HepG2 (cell line): ENCODE data around the gene RABGAP1. TPM values are rescaled to one million over a fixed set of nuclear protein-coding genes. Genes with fewer than 3 reads are reported as not detected.

ENCODE experiments used
- ATAC-seq: fragments of 200-7000 bp; cut with Tn5 transposase; 3 replicates; pipeline ENCODE4 v1.9.1; 2020; ENCODE audit warnings: mild to moderate bottlenecking, moderate library complexity
- BruUV-seq: library from RNA; stranded (reverse); fragments of 400-500 nt; replicated peaks from 2 replicates; lab custom pipeline; 2021; lab: Mats Ljungman, UMichigan
- CTCF ChIA-PET: fragments of 300-600 bp; formaldehyde crosslinking; extraction: SDS; loops from one replicate; lab custom pipeline; 2021; ENCODE audit warnings: low total read pairs, inconsistent platforms, low intra/inter-chr PET ratio; lab: Yijun Ruan, JAX
- POLR2A ChIA-PET: fragments of 350-600 bp; sonication (Branson Sonifier 250); formaldehyde crosslinking; loops from one replicate; lab custom pipeline; 2020; ENCODE audit warnings: antibody characterized with exemption, inconsistent platforms; lab: Yijun Ruan, JAX
- DNase-seq: peaks from one replicate; pipeline ENCODE4 v3.0.0-alpha.2; 2015; ENCODE audit warnings: low spot score
- FAIRE-seq: peaks from 3 replicates; lab custom pipeline; 2011; peaks lifted over from hg19 to GRCh38; lab: Jason Lieb, UNC
- H2AFZ ChIP-seq: one replicate; pipeline ENCODE4 v1.6.1; 2011; ENCODE audit warnings: low read length, inconsistent platforms
- H3K27ac ChIP-seq: fragments of 300-600 bp; 3 replicates; pipeline ENCODE4 v1.8.0; 2011; ENCODE audit warnings: mixed run types, mild to moderate bottlenecking, mixed read lengths, low read length, inconsistent platforms; ENCODE audit not compliant: insufficient read depth; ENCODE audit errors: extremely low read length
- H3K27me3 ChIP-seq, 2 experiments: fragments of 200-600 bp in 1 of 2; 2 replicates in 1 of 2; 3 replicates in 1 of 2; pipeline versions ENCODE4 v1.6.0 to v1.8.0; 2011; ENCODE audit warnings: low read length in 2 of 2, mild to moderate bottlenecking in 2 of 2, moderate library complexity in 2 of 2, inconsistent platforms in 1 of 2; ENCODE audit not compliant: insufficient read depth in 2 of 2, control insufficient read depth in 1 of 2
- H3K36me3 ChIP-seq, 2 experiments: fragments of 200-600 bp in 1 of 2; replicated peaks in 1 of 2; 2 replicates in 1 of 2; 3 replicates in 1 of 2; pipeline versions ENCODE4 v1.5.1 to v1.8.0; 2011; ENCODE audit warnings: low read length in 2 of 2, inconsistent platforms in 1 of 2; ENCODE audit not compliant: insufficient read depth in 2 of 2, control insufficient read depth in 1 of 2
- H3K4me1 ChIP-seq: 2 replicates; pipeline ENCODE4 v1.5.1; 2012; ENCODE audit warnings: low read length, inconsistent platforms; ENCODE audit not compliant: insufficient read depth
- H3K4me2 ChIP-seq: 2 replicates; pipeline ENCODE4 v1.6.0; 2011; ENCODE audit warnings: low read depth, low read length, inconsistent platforms
- H3K4me3 ChIP-seq, 3 experiments: fragments of 200-600 bp in 1 of 3; sonication (generic), shearing (Covaris generic) in 1 of 3; replicated peaks in 1 of 3; 2 replicates each; pipeline ENCODE4 v1.5.1; 2011 to 2016; ENCODE audit warnings: low read length in 3 of 3, inconsistent platforms in 2 of 3, low read depth in 2 of 3, mild to moderate bottlenecking in 2 of 3, control low read depth in 1 of 3, mixed read lengths in 1 of 3; ENCODE audit not compliant: insufficient read depth in 1 of 3
- H3K79me2 ChIP-seq: one replicate; pipeline ENCODE4 v1.6.1; 2011; ENCODE audit warnings: low read length, inconsistent platforms; ENCODE audit not compliant: insufficient read depth
- H3K9ac ChIP-seq: 2 replicates; pipeline ENCODE4 v1.6.0; 2011; ENCODE audit warnings: mild to moderate bottlenecking, low read depth, low read length, inconsistent platforms; ENCODE audit not compliant: insufficient read depth
- H3K9me3 ChIP-seq: 2 replicates; pipeline ENCODE4 v1.5.1; 2012; ENCODE audit warnings: mild to moderate bottlenecking, low read length
- H4K20me1 ChIP-seq: 2 replicates; pipeline ENCODE4 v1.6.0; 2011; ENCODE audit warnings: inconsistent platforms, mild to moderate bottlenecking, low read length, moderate library complexity; ENCODE audit not compliant: insufficient read depth
- ATM ChIP-seq: fragments of 450-650 bp; IDR thresholded peaks from 2 replicates; pipeline ENCODE4 v1.7.1; 2017; ENCODE audit warnings: mild to moderate bottlenecking, borderline replicate concordance
- E2F5 ChIP-seq: sonication (generic); formaldehyde crosslinking; conservative IDR thresholded peaks from 2 replicates; pipeline ENCODE4 v1.4.0; 2020; ENCODE audit warnings: missing genetic modification reagents
- FOXM1 ChIP-seq: sonication (generic); formaldehyde crosslinking; IDR thresholded peaks from 2 replicates; pipeline ENCODE4 v1.5.0; 2020; ENCODE audit warnings: missing genetic modification reagents
- HNF4A ChIP-seq: sonication (generic); formaldehyde crosslinking; IDR thresholded peaks from 2 replicates; pipeline ENCODE4 v1.4.0; 2020; ENCODE audit warnings: missing genetic modification reagents
- KIAA2018 ChIP-seq: sonication (generic); formaldehyde crosslinking; IDR thresholded peaks from 2 replicates; pipeline ENCODE4 v1.5.0; 2020; ENCODE audit warnings: mild to moderate bottlenecking, missing genetic modification reagents, borderline replicate concordance
- SAP130 ChIP-seq: IDR thresholded peaks from 2 replicates; pipeline ENCODE4 v1.6.1; 2016; ENCODE audit warnings: low read depth
- TBL1XR1 ChIP-seq: fragments of 150-350 bp; IDR thresholded peaks from 2 replicates; pipeline ENCODE4 v1.6.1; 2014; ENCODE audit warnings: borderline replicate concordance, low read length; ENCODE audit not compliant: partially characterized antibody
- TGIF2 ChIP-seq: IDR thresholded peaks from 2 replicates; pipeline ENCODE4 v1.6.1; 2016; ENCODE audit warnings: control low read depth, missing compliant biosample characterization
- ZFX ChIP-seq: sonication (generic); formaldehyde crosslinking; IDR thresholded peaks from 2 replicates; pipeline ENCODE4 v1.4.0; 2020; ENCODE audit warnings: mild to moderate bottlenecking, low read depth, missing genetic modification reagents, moderate library complexity
- ZNF274 ChIP-seq: sonication (generic); formaldehyde crosslinking; IDR thresholded peaks from 2 replicates; pipeline ENCODE4 v1.5.1; 2020; ENCODE audit warnings: mild to moderate bottlenecking, missing genetic modification reagents
- ZNF570 ChIP-seq: sonication (generic); formaldehyde crosslinking; IDR thresholded peaks from 2 replicates; pipeline ENCODE4 v1.4.0; 2020; ENCODE audit warnings: mild to moderate bottlenecking, missing genetic modification reagents, borderline replicate concordance
- ZNF761 ChIP-seq: sonication (generic); formaldehyde crosslinking; conservative IDR thresholded peaks from 2 replicates; pipeline ENCODE4 v1.4.0; 2020; ENCODE audit warnings: mild to moderate bottlenecking, missing genetic modification reagents
- WGBS: methylation state at CpG from one replicate; pipeline ENCODE4 v1.1.6; 2017; ENCODE audit warnings: low lambda C conversion rate; 5-methylcytosine and 5-hydroxymethylcytosine counted together
- in situ Hi-C: cut with HindIII; loops from 2 replicates; pipeline ENCODE4 v1.10.0; 2017; ENCODE audit warnings: low pct_unique_long_range_greater_than_20kb; ENCODE audit not compliant: extremely low pct_ligation_motif_present
- intact Hi-C: fragments of 100-400 bp; cut with micrococcal nuclease; formaldehyde crosslinking; loops from one replicate; pipeline ENCODE4 v1.10.0; 2022; ENCODE audit not compliant: unreplicated experiment
- polyA plus RNA-seq, 8 experiments: library from polyadenylated mRNA; depleted of rRNA in 3 of 8; stranded (reverse) in 7 of 8; unstranded in 1 of 8; fragments of >200 nt; fragmentation: Illumina TruSeq in 4 of 8; extraction: Trizol in 4 of 8; gene quantifications; 2 replicates each; pipeline versions ENCODE4 v1.2.1 to v1.2.3, GENCODE V29; 2011 to 2016; ENCODE audit warnings: low read depth in 4 of 8, missing spikeins in 1 of 8, mixed read lengths in 1 of 8; ENCODE audit not compliant: insufficient read depth in 1 of 8
- total RNA-seq, 5 experiments: library from RNA; depleted of rRNA; stranded (reverse); fragments of >200 nt; fragmentation: Illumina TruSeq; extraction: Trizol; gene quantifications; 2 replicates each; pipeline ENCODE4 v1.2.3, GENCODE V29; 2016; ENCODE audit warnings: low read depth in 1 of 5

RABGAP1 gene
- total and polyA plus RNA-seq, 2 of the 13 experiments (the other 11 are each of a cell fraction or from before 2014, with no cell fraction given) = 19.1 to 19.3 TPM

GRCh38 chr9:122941582-122942234 lies 888 bp downstream of the RABGAP1 start:
- no peaks in the 10 kb centered on the region for H4K20me1 ChIP-seq
- intact Hi-C loops = loop anchor here (10.0 kb wide), 1 partner anchor 53 kb away; no protein-coding TSS in a partner anchor
- ChIA-PET POLR2A (interaction anchor here (1.0 to 5.2 kb wide), 7 partner anchors 10 to 113 kb away, joined by 4 to 107 read pairs (median 12); partner anchors contain the start of genes PDCL, RC3H2, ZBTB26 and ZBTB6), CTCF (no interaction called here)
- H2AFZ ChIP-seq = no peak overlapping the region
- FAIRE-seq (no peak), DNase-seq (peak; percentile 38), ATAC-seq (peak; percentile 51)
- peaks cover 0 to 3% of the 10 kb centered on the region in 2 experiments; a peak in 1 of 5 replicates for H3K27me3 ChIP-seq
- H3K27ac ChIP-seq = peak overlapping the region; percentile 77
- H3K9me3 ChIP-seq = no peaks in the 10 kb centered on the region
- H3K4me1 ChIP-seq = peaks cover 64% of the 10 kb centered on the region
- peaks cover 0 to 10% of the 10 kb centered on the region in 2 experiments; a peak in 3 of 5 replicates for H3K36me3 ChIP-seq
- peaks cover 55% of the 10 kb centered on the region for H3K79me2 ChIP-seq
- H3K4me3 ChIP-seq = peak overlapping the region; percentile 78 to 97 (median 90)
- in situ Hi-C loops = no loop called here
- WGBS = 3% methylated on average over 17 of the region's 17 CpGs
- BruUV-seq = TSS peak; percentile 69
- peak overlapping the region; percentile 84 for H3K4me2 ChIP-seq
- H3K9ac ChIP-seq = peak overlapping the region; percentile 81
- TF ChIP-seq E2F5 (CRISPR knock-in tag) = no peak
- TF ChIP-seq ZFX (CRISPR knock-in tag) = no peak
- TF ChIP-seq ZNF761 = 0 out of 2 replicates have a peak, but pooled peaks have one; percentile 18
- no peak for TF ChIP-seq ZNF274 (CRISPR knock-in tag)
- no peak for TF ChIP-seq ZNF570
- TF ChIP-seq KIAA2018 (CRISPR knock-in tag) = no peak
- TF ChIP-seq ATM = no peak
- TF ChIP-seq FOXM1 (CRISPR knock-in tag) = no peak
- TF ChIP-seq TBL1XR1 = no peak
- 0 out of 2 replicates have a peak, but pooled peaks have one; percentile 17 for TF ChIP-seq HNF4A
- peak; percentile 47 for TF ChIP-seq SAP130 (CRISPR knock-in tag)
- TF ChIP-seq TGIF2 (CRISPR knock-in tag) = 0 out of 2 replicates have a peak, but pooled peaks have one; percentile 16
